Cardiac muscle cell (in vitro differentiated cells and primary cell): Measurements from ENCODE around the gene FBXO33. TPM values are rescaled to one million over a fixed set of nuclear protein-coding genes. Genes with fewer than 3 reads are reported as not detected.

Experiments used
- DNase-seq, 2 donors: peaks; one replicate each; pipeline versions ENCODE4 v3.0.0 to v3.0.0-alpha.2; 2010 to 2017; ENCODE audit warnings: low read depth in 1 of 2, low spot score in 1 of 2
- H3K27ac ChIP-seq: fragments of 200-600 bp; sonication (generic); 2 replicates; pipeline ENCODE4 v1.5.1; 2016
- H3K27me3 ChIP-seq: fragments of 200-600 bp; sonication (generic); 2 replicates; pipeline ENCODE4 v1.6.0; 2016; ENCODE audit warnings: control low read depth
- H3K36me3 ChIP-seq: fragments of 200-600 bp; sonication (generic); 2 replicates; pipeline ENCODE4 v1.5.1; 2016; ENCODE audit warnings: control low read depth
- H3K4me1 ChIP-seq: fragments of 200-600 bp; sonication (generic); 2 replicates; pipeline ENCODE4 v1.8.1; 2017; ENCODE audit warnings: low read depth, mild to moderate bottlenecking, mixed run types
- H3K4me3 ChIP-seq: fragments of 200-600 bp; sonication (generic); 2 replicates; pipeline ENCODE4 v1.5.1; 2016; ENCODE audit warnings: mild to moderate bottlenecking
- H3K9me3 ChIP-seq: fragments of 200-600 bp; sonication (generic); 2 replicates; pipeline ENCODE4 v1.5.1; 2017; ENCODE audit warnings: low read depth, mild to moderate bottlenecking, control low read depth
- polyA plus RNA-seq: library from polyadenylated mRNA; unstranded; fragments of >200 nt; fragmentation: Nextera tagmentation; extraction: Ambion mirVana; gene quantifications from 2 replicates; pipeline ENCODE4 v1.2.1, GENCODE V29; 2016
- total RNA-seq: library from RNA; depleted of rRNA; stranded (reverse); fragments of >200 nt; gene quantifications from 2 replicates; pipeline ENCODE4 v1.2.3, GENCODE V29; 2016
- TF ChIP-seq, protein P1 (sequence below): IDR thresholded peaks from 2 replicates; pipeline ENCODE4 v1.5.1; 2012; ENCODE audit warnings: low read depth, mild to moderate bottlenecking, low read length

Gene FBXO33
- total and polyA plus RNA-seq, 2 experiments from 2014 or later, result 13.6 to 14.0 TPM

DNA sequence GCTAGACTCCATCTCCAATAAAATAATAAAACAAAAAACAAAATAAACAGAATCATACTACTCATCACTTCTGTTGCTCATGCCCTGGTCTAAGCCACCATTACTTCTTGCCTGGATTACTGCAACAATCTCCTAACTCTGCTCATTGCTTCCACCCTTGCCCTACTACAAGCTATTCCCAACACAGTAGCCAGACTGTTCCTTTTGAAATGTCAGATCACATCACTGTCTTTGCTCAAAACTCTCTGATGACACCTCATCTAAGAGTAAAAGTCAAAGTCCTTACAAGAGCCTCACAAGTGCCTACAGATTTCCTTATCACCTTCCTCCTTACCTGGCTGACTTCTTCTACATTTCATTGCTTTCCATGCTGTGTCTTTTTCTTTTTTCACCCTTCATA lies 10.0 kb downstream of the FBXO33 start:
- DNase-seq, result no peak
- H3K4me1 ChIP-seq, result peaks cover 26% of the 10 kb centered on the region
- TF ChIP-seq, protein P1, sequence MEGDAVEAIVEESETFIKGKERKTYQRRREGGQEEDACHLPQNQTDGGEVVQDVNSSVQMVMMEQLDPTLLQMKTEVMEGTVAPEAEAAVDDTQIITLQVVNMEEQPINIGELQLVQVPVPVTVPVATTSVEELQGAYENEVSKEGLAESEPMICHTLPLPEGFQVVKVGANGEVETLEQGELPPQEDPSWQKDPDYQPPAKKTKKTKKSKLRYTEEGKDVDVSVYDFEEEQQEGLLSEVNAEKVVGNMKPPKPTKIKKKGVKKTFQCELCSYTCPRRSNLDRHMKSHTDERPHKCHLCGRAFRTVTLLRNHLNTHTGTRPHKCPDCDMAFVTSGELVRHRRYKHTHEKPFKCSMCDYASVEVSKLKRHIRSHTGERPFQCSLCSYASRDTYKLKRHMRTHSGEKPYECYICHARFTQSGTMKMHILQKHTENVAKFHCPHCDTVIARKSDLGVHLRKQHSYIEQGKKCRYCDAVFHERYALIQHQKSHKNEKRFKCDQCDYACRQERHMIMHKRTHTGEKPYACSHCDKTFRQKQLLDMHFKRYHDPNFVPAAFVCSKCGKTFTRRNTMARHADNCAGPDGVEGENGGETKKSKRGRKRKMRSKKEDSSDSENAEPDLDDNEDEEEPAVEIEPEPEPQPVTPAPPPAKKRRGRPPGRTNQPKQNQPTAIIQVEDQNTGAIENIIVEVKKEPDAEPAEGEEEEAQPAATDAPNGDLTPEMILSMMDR, result no peak
- no peaks in the 10 kb centered on the region for H3K36me3 ChIP-seq
- no peak overlapping the region for H3K27ac ChIP-seq
- H3K27me3 ChIP-seq, result no peaks in the 10 kb centered on the region
- H3K9me3 ChIP-seq, result no peaks in the 10 kb centered on the region
- no peak overlapping the region for H3K4me3 ChIP-seq

DNA sequence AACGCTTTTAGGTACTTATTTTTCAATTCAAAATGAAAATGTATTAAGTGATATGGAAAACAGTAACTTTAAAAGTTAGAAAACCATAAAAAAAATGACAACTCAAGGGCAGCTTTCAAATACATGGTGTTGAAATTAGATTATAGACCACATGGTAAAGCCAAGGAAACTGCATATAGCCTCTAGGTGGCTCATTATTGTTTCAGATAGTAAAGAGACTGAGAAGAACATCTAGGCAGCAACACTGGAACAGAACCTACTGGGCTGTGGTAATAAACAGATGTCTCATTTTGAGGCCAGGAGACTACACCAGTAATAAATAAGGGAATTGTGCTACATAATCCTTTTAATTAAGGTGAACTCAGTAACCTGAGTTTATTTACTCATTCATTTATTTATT lies 13.0 kb downstream of the FBXO33 start:
- H3K27ac ChIP-seq, result no peak overlapping the region
- no peaks in the 10 kb centered on the region for H3K27me3 ChIP-seq
- no peaks in the 10 kb centered on the region for H3K9me3 ChIP-seq
- TF ChIP-seq, protein P1, result no peak
- no peaks in the 10 kb centered on the region for H3K36me3 ChIP-seq
- DNase-seq, result no peak
- peaks cover 24% of the 10 kb centered on the region for H3K4me1 ChIP-seq
- H3K4me3 ChIP-seq, result no peak overlapping the region

DNA sequence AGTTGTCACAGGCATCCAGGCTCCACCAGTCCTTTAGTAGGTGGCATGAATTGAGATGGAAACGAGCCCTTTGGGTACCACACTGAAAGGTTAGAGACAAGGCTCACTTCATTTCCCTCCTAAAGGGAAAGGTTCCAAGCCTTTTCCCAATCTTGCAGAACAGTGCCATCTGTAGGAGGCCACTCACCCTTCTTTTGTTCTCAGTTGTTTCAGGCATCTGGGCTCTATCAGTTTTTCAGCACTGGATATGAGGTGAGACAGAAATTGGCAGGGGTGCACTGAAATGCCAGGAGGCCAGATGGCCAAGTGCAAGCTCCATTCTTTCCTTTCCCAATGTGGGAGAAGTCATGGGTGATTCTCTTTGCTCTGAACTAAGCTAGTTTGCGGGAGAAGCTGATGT lies 15.2 kb downstream of the FBXO33 start:
- no peaks in the 10 kb centered on the region for H3K36me3 ChIP-seq
- TF ChIP-seq, protein P1, result peak; percentile 48
- H3K27me3 ChIP-seq, result no peaks in the 10 kb centered on the region
- no peak overlapping the region for H3K4me3 ChIP-seq
- no peaks in the 10 kb centered on the region for H3K9me3 ChIP-seq
- peaks cover 1% of the 10 kb centered on the region for H3K4me1 ChIP-seq
- peak in 1 of 2 donors; percentile 47 for DNase-seq
- no peak overlapping the region for H3K27ac ChIP-seq

DNA sequence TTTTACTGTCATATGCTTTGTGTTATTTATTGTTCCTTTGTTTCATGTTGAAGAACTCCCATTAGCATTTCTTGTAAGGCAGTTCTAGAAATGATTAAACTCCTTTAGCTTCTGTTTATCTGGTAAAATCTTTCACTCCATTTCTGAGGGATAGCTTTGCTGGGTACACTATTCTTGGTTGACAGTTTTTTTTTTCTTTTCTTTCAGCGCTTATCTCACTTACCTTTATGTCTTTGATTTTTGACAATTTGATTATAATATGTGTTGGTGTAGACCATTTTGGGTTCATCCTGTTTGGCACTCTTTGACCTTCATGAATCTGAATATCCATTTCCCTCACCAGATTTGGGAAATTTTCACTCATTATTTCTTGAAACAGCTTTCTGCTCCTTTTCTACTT lies 16.2 kb downstream of the FBXO33 start:
- H3K27ac ChIP-seq, result no peak overlapping the region
- no peaks in the 10 kb centered on the region for H3K9me3 ChIP-seq
- H3K27me3 ChIP-seq, result no peaks in the 10 kb centered on the region
- no peak overlapping the region for H3K4me3 ChIP-seq
- TF ChIP-seq, protein P1, result no peak
- no peak for DNase-seq
- no peaks in the 10 kb centered on the region for H3K36me3 ChIP-seq
- no peaks in the 10 kb centered on the region for H3K4me1 ChIP-seq

DNA sequence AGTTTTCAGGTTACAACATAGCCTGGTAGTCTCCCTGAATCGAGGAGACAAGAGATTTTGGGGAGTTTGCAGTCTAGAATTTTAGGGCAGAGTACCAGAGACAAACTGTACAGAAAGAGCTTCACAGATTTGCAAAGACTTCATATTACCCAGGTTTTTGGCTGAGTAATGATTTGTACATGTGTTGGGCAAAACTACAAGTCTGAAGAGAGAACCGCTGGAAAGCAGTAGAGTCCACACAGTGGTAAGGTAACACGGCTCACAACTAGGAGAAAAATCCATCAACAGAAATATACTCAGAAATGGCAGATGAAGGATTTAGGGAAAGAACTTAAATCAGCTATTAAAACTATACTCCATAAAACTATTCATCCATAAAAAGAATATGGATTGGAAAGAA lies 25.7 kb downstream of the FBXO33 start:
- H3K36me3 ChIP-seq, result no peaks in the 10 kb centered on the region
- no peak overlapping the region for H3K4me3 ChIP-seq
- no peaks in the 10 kb centered on the region for H3K9me3 ChIP-seq
- no peaks in the 10 kb centered on the region for H3K4me1 ChIP-seq
- no peak for DNase-seq
- H3K27ac ChIP-seq, result peak overlapping the region; percentile 9
- TF ChIP-seq, protein P1, result no peak
- no peaks in the 10 kb centered on the region for H3K27me3 ChIP-seq

DNA sequence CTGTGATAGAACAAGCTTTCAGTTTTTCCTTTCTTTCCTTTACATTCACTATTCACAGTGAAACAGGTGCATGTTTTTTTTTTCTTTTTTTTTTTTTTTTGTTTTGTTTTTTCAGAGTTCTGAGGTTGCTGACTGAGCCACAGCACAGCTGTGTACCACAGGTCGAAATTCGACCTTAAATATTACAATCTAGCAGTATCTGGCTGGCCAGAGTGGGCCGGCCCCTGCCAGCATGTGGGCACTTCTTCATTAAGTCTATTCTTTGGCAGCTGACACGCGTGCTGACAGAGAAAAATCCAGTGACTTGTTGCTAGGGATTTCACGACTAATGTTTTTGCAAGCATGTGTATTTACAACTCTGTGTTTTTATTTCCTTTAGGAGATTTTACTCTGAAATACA lies 33.9 kb downstream of the FBXO33 start:
- DNase-seq, result no peak
- TF ChIP-seq, protein P1, result no peak
- H3K9me3 ChIP-seq, result no peaks in the 10 kb centered on the region
- H3K27me3 ChIP-seq, result no peaks in the 10 kb centered on the region
- H3K4me3 ChIP-seq, result no peak overlapping the region
- no peaks in the 10 kb centered on the region for H3K4me1 ChIP-seq
- H3K36me3 ChIP-seq, result peaks cover 16% of the 10 kb centered on the region
- no peak overlapping the region for H3K27ac ChIP-seq
